GM23338 (cell line): ENCODE data around the gene FAM111A. TPM values are rescaled to one million over a fixed set of nuclear protein-coding genes. Genes with fewer than 3 reads are reported as not detected.

Source experiments
- ATAC-seq: fragments of 200-7000 bp; cut with Tn5 transposase; 3 replicates; pipeline ENCODE4 v1.9.1; 2020
- DNase-seq: peaks from one replicate; pipeline ENCODE4 v3.0.0-alpha.2; 2015; ENCODE audit warnings: low spot score
- H2AFZ ChIP-seq: fragments of 200-600 bp; sonication (generic); 2 replicates; pipeline ENCODE4 v1.8.0; 2016; ENCODE audit warnings: antibody characterized with exemption, mild to moderate bottlenecking, moderate library complexity
- H3F3A ChIP-seq: fragments of 200-600 bp; sonication (generic); replicated peaks from 2 replicates; pipeline ENCODE4 v1.8.0; 2017; ENCODE audit warnings: antibody characterized with exemption, mixed run types, low read depth
- H3K27ac ChIP-seq: fragments of 200-600 bp; sonication (generic); 2 replicates; pipeline ENCODE4 v1.6.1; 2016; ENCODE audit warnings: low read depth
- H3K27me3 ChIP-seq: fragments of 200-600 bp; sonication (generic); 2 replicates; pipeline ENCODE4 v1.8.0; 2016; ENCODE audit warnings: mild to moderate bottlenecking, mixed run types, moderate library complexity; ENCODE audit not compliant: insufficient read depth
- H3K36me3 ChIP-seq: fragments of 200-600 bp; sonication (generic); 2 replicates; pipeline ENCODE4 v1.8.0; 2016; ENCODE audit warnings: mild to moderate bottlenecking; ENCODE audit not compliant: insufficient read depth
- H3K4me1 ChIP-seq: fragments of 200-600 bp; sonication (generic); 2 replicates; pipeline ENCODE4 v1.8.0; 2016; ENCODE audit warnings: mild to moderate bottlenecking, moderate library complexity; ENCODE audit not compliant: insufficient read depth
- H3K4me2 ChIP-seq: fragments of 200-600 bp; sonication (generic); 2 replicates; pipeline ENCODE4 v1.7.1; 2017; ENCODE audit warnings: mixed run types
- H3K4me3 ChIP-seq: fragments of 200-600 bp; sonication (generic); 2 replicates; pipeline ENCODE4 v1.6.1; 2016; ENCODE audit warnings: mixed run types
- H3K79me2 ChIP-seq: fragments of 200-600 bp; sonication (generic); replicated peaks from 2 replicates; pipeline ENCODE4 v1.8.0; 2017; ENCODE audit warnings: mild to moderate bottlenecking; ENCODE audit not compliant: insufficient read depth
- H3K9me2 ChIP-seq: fragments of 200-600 bp; sonication (generic); 2 replicates; pipeline ENCODE4 v1.8.0; 2017; ENCODE audit not compliant: insufficient read depth
- H4K20me1 ChIP-seq: fragments of 200-600 bp; sonication (generic); replicated peaks from 2 replicates; pipeline ENCODE4 v1.8.0; 2017; ENCODE audit warnings: mild to moderate bottlenecking; ENCODE audit not compliant: insufficient read depth
- H3K27ac Mint-ChIP-seq: 2 replicates; pipeline ENCODE4 v1.8.0; 2020; ENCODE audit warnings: inconsistent platforms, mild to moderate bottlenecking, moderate library complexity, mixed read lengths
- H3K27me3 Mint-ChIP-seq: 3 replicates; pipeline ENCODE4 v1.8.0; 2022; ENCODE audit warnings: low read depth, mild to moderate bottlenecking, moderate library complexity, mixed read lengths, inconsistent platforms; ENCODE audit not compliant: insufficient read depth, poor library complexity
- H3K36me3 Mint-ChIP-seq: 3 replicates; pipeline ENCODE4 v1.8.0; 2021; ENCODE audit warnings: low read depth, mild to moderate bottlenecking, inconsistent platforms, moderate library complexity, mixed read lengths
- H3K4me1 Mint-ChIP-seq: 3 replicates; pipeline ENCODE4 v1.8.0; 2020; ENCODE audit warnings: mild to moderate bottlenecking, inconsistent platforms, mixed read lengths
- H3K4me3 Mint-ChIP-seq: 3 replicates; pipeline ENCODE4 v1.8.0; 2021; ENCODE audit warnings: moderate library complexity, mild to moderate bottlenecking, inconsistent platforms, mixed read lengths
- H3K9me3 Mint-ChIP-seq: 3 replicates; pipeline ENCODE4 v1.8.0; 2020; ENCODE audit warnings: moderate library complexity, mild to moderate bottlenecking, inconsistent platforms, mixed read lengths
- EZH2 ChIP-seq: fragments of 200-600 bp; sonication (generic); IDR thresholded peaks from one replicate; pipeline ENCODE4 v1.8.0; 2017; ENCODE audit warnings: antibody characterized with exemption, mild to moderate bottlenecking, low read depth; ENCODE audit not compliant: unreplicated experiment
- NANOG ChIP-seq: IDR thresholded peaks from 2 replicates; pipeline ENCODE4 v1.6.1; 2016; ENCODE audit warnings: antibody characterized with exemption, borderline replicate concordance
- POLR2AphosphoS5 ChIP-seq: IDR thresholded peaks from 2 replicates; pipeline ENCODE4 v1.6.1; 2016; ENCODE audit warnings: antibody characterized with exemption, low read depth
- STAT1 ChIP-seq: IDR thresholded peaks from one replicate; pipeline ENCODE4 v1.6.1; 2016; ENCODE audit warnings: antibody characterized with exemption; ENCODE audit not compliant: unreplicated experiment
- ZNF114 ChIP-seq: fragments of 250-450 bp; sonication (Bioruptor Pico); IDR thresholded peaks from 2 replicates; pipeline ENCODE4 v1.5.0; 2020; ENCODE audit warnings: mild to moderate bottlenecking, moderate library complexity
- ZNF331 ChIP-seq: fragments of 250-450 bp; sonication (Bioruptor Pico); IDR thresholded peaks from 2 replicates; pipeline ENCODE4 v1.5.0; 2020; ENCODE audit warnings: low read depth, mild to moderate bottlenecking, moderate library complexity
- polyA plus RNA-seq: library from polyadenylated mRNA; unstranded; fragments of >200 nt; fragmentation: Nextera tagmentation; extraction: Ambion mirVana; gene quantifications from 2 replicates; pipeline ENCODE4 v1.2.1, GENCODE V29; 2016
- total RNA-seq: library from RNA; depleted of rRNA; stranded (reverse); fragments of >200 nt; shearing (Covaris generic); gene quantifications from 2 replicates; pipeline ENCODE4 v1.2.3, GENCODE V29; 2014
- TF ChIP-seq, protein P1 (sequence below): fragments of 250-450 bp; sonication (Bioruptor Pico); IDR thresholded peaks from 2 replicates; pipeline ENCODE4 v1.5.0; 2020; ENCODE audit warnings: mild to moderate bottlenecking, moderate library complexity
- TF ChIP-seq, protein P2 (sequence below): IDR thresholded peaks from 2 replicates; pipeline ENCODE4 v1.6.1; 2016; ENCODE audit warnings: antibody characterized with exemption
- TF ChIP-seq, protein P3 (sequence below), 2 experiments: fragments of 200-600 bp in 1 of 2; sonication (generic) in 1 of 2; conservative IDR thresholded peaks; 2 replicates each; pipeline versions ENCODE4 v1.5.1 to v1.6.1; 2016 to 2017; ENCODE audit warnings: antibody characterized with exemption in 2 of 2, low read depth in 2 of 2, mild to moderate bottlenecking in 2 of 2, moderate library complexity in 1 of 2
- TF ChIP-seq, protein P4 (sequence below): IDR thresholded peaks from one replicate; pipeline ENCODE4 v1.6.1; 2018; ENCODE audit warnings: antibody characterized with exemption; ENCODE audit not compliant: unreplicated experiment

Gene FAM111A
- total and polyA plus RNA-seq, 2 experiments from 2014 or later = 23.0 to 38.1 TPM

DNA sequence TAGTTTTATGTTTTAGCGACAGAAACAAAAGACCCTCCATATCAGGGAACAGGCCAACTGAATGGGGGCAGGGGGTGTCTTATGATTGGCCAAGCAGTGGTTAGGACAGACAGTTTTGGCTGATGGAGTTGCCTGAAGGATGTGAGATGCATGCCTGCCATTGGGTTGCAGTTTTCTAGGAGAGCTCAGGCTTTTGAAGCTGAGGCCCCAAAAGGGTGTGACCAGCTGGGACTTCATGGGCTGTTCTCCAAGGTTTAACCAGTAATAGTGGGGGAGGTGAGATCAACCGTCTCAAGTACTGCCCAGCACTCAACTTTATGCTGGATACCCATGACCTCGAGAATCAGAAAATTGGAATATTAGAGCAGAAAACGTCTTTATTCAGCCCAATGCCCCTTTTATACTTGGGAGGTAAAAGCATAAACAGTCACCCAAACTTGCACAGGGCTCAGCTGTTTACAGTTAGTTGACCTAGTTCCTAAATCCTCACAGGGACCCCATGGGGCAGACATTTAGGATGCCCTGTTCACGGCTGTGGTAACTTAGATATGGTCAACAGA lies 42.8 kb downstream of the FAM111A start (continued):
- TF ChIP-seq, protein P1, sequence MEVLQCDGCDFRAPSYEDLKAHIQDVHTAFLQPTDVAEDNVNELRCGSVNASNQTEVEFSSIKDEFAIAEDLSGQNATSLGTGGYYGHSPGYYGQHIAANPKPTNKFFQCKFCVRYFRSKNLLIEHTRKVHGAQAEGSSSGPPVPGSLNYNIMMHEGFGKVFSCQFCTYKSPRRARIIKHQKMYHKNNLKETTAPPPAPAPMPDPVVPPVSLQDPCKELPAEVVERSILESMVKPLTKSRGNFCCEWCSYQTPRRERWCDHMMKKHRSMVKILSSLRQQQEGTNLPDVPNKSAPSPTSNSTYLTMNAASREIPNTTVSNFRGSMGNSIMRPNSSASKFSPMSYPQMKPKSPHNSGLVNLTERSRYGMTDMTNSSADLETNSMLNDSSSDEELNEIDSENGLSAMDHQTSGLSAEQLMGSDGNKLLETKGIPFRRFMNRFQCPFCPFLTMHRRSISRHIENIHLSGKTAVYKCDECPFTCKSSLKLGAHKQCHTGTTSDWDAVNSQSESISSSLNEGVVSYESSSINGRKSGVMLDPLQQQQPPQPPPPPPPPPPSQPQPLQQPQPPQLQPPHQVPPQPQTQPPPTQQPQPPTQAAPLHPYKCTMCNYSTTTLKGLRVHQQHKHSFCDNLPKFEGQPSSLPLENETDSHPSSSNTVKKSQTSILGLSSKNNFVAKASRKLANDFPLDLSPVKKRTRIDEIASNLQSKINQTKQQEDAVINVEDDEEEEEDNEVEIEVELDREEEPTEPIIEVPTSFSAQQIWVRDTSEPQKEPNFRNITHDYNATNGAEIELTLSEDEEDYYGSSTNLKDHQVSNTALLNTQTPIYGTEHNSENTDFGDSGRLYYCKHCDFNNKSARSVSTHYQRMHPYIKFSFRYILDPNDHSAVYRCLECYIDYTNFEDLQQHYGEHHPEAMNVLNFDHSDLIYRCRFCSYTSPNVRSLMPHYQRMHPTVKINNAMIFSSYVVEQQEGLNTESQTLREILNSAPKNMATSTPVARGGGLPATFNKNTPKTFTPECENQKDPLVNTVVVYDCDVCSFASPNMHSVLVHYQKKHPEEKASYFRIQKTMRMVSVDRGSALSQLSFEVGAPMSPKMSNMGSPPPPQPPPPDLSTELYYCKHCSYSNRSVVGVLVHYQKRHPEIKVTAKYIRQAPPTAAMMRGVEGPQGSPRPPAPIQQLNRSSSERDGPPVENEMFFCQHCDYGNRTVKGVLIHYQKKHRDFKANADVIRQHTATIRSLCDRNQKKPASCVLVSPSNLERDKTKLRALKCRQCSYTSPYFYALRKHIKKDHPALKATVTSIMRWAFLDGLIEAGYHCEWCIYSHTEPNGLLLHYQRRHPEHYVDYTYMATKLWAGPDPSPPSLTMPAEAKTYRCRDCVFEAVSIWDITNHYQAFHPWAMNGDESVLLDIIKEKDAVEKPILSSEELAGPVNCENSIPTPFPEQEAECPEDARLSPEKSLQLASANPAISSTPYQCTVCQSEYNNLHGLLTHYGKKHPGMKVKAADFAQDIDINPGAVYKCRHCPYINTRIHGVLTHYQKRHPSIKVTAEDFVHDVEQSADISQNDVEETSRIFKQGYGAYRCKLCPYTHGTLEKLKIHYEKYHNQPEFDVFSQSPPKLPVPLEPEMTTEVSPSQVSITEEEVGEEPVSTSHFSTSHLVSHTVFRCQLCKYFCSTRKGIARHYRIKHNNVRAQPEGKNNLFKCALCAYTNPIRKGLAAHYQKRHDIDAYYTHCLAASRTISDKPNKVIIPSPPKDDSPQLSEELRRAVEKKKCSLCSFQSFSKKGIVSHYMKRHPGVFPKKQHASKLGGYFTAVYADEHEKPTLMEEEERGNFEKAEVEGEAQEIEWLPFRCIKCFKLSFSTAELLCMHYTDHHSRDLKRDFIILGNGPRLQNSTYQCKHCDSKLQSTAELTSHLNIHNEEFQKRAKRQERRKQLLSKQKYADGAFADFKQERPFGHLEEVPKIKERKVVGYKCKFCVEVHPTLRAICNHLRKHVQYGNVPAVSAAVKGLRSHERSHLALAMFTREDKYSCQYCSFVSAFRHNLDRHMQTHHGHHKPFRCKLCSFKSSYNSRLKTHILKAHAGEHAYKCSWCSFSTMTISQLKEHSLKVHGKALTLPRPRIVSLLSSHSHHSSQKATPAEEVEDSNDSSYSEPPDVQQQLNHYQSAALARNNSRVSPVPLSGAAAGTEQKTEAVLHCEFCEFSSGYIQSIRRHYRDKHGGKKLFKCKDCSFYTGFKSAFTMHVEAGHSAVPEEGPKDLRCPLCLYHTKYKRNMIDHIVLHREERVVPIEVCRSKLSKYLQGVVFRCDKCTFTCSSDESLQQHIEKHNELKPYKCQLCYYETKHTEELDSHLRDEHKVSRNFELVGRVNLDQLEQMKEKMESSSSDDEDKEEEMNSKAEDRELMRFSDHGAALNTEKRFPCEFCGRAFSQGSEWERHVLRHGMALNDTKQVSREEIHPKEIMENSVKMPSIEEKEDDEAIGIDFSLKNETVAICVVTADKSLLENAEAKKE = no peak
- no peak for TF ChIP-seq STAT1

DNA sequence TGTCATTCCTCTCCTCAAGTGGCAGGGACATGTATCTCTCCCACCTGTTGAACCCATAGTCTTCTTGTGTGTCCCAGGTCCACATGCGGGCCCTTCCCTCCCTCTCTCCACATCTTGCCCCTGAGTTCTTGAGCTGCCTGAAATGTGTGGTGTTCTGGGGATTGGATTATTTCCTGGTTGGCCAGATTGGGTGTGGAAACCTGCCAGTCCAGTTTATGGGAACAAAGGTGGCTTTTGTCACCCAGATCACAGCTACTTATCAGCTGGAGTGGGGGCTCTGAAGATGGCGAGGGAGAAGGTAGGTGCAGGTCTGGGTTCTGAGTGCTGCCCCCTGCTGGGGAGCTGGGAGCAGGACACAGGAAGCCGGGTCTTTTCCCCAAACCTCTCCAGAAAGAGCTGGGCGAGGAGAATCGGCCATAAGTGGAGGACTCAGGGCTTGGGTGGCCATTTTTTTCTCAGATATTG lies 43.5 kb downstream of the FAM111A start:
- DNase-seq (peak; percentile 72), ATAC-seq (peak; percentile 79)
- Mint-ChIP-seq H3K9me3 (no peaks in the 10 kb centered on the region), H3K4me3 (no peak overlapping the region), H3K36me3 (peaks cover 57% of the 10 kb centered on the region), H3K27me3 (peaks cover 2% of the 10 kb centered on the region), H3K4me1 (peaks cover 14% of the 10 kb centered on the region), H3K27ac (peak overlapping the region; percentile 41; the same call in 1 of the 2 replicates)
- Histone ChIP-seq H3K79me2 (peaks cover 11% of the 10 kb centered on the region), H3K36me3 (peaks cover 4% of the 10 kb centered on the region), H3K9me2 (0 out of 2 replicates have a peak, but pooled peaks cover 5% of the 10 kb centered on the region), H3K27ac (no peak overlapping the region), H3F3A (no peaks in the 10 kb centered on the region), H3K4me2 (no peak overlapping the region), H3K27me3 (no peaks in the 10 kb centered on the region), H4K20me1 (no peaks in the 10 kb centered on the region; the same call in none of the 2 replicates), H3K4me1 (no peaks in the 10 kb centered on the region), H2AFZ (no peak overlapping the region), H3K4me3 (no peak overlapping the region)
- no peak for TF ChIP-seq STAT1
- TF ChIP-seq, protein P2, sequence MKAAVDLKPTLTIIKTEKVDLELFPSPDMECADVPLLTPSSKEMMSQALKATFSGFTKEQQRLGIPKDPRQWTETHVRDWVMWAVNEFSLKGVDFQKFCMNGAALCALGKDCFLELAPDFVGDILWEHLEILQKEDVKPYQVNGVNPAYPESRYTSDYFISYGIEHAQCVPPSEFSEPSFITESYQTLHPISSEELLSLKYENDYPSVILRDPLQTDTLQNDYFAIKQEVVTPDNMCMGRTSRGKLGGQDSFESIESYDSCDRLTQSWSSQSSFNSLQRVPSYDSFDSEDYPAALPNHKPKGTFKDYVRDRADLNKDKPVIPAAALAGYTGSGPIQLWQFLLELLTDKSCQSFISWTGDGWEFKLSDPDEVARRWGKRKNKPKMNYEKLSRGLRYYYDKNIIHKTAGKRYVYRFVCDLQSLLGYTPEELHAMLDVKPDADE = no peak
- TF ChIP-seq ZNF114 (CRISPR knock-in tag) = no peak
- TF ChIP-seq EZH2 = no peak
- TF ChIP-seq, protein P3, sequence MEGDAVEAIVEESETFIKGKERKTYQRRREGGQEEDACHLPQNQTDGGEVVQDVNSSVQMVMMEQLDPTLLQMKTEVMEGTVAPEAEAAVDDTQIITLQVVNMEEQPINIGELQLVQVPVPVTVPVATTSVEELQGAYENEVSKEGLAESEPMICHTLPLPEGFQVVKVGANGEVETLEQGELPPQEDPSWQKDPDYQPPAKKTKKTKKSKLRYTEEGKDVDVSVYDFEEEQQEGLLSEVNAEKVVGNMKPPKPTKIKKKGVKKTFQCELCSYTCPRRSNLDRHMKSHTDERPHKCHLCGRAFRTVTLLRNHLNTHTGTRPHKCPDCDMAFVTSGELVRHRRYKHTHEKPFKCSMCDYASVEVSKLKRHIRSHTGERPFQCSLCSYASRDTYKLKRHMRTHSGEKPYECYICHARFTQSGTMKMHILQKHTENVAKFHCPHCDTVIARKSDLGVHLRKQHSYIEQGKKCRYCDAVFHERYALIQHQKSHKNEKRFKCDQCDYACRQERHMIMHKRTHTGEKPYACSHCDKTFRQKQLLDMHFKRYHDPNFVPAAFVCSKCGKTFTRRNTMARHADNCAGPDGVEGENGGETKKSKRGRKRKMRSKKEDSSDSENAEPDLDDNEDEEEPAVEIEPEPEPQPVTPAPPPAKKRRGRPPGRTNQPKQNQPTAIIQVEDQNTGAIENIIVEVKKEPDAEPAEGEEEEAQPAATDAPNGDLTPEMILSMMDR (conservative IDR thresholded peaks at IDR 0.05; ENCODE audit: low read depth in 2 of 2) = peak; percentile 74 to 87
- TF ChIP-seq ZNF331 (CRISPR knock-in tag) = no peak
- TF ChIP-seq NANOG = no peak
- TF ChIP-seq, protein P4, sequence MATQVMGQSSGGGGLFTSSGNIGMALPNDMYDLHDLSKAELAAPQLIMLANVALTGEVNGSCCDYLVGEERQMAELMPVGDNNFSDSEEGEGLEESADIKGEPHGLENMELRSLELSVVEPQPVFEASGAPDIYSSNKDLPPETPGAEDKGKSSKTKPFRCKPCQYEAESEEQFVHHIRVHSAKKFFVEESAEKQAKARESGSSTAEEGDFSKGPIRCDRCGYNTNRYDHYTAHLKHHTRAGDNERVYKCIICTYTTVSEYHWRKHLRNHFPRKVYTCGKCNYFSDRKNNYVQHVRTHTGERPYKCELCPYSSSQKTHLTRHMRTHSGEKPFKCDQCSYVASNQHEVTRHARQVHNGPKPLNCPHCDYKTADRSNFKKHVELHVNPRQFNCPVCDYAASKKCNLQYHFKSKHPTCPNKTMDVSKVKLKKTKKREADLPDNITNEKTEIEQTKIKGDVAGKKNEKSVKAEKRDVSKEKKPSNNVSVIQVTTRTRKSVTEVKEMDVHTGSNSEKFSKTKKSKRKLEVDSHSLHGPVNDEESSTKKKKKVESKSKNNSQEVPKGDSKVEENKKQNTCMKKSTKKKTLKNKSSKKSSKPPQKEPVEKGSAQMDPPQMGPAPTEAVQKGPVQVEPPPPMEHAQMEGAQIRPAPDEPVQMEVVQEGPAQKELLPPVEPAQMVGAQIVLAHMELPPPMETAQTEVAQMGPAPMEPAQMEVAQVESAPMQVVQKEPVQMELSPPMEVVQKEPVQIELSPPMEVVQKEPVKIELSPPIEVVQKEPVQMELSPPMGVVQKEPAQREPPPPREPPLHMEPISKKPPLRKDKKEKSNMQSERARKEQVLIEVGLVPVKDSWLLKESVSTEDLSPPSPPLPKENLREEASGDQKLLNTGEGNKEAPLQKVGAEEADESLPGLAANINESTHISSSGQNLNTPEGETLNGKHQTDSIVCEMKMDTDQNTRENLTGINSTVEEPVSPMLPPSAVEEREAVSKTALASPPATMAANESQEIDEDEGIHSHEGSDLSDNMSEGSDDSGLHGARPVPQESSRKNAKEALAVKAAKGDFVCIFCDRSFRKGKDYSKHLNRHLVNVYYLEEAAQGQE = no peak
- TF ChIP-seq POLR2AphosphoS5 = no peak
